Measurements from ENCODE around the gene SYCN.

Gene SYCN

GRCh38 chr19:39171479-39172465, 32.3 kb downstream of the SYCN start:
- DNase-seq (ENCODE audit: low spot score) = no peak

GRCh38 chr19:39170386-39171231, 33.5 kb downstream of the SYCN start:
- DNase-seq (ENCODE audit: low spot score) = no peak

- DNase-seq (ENCODE audit: low spot score) = no peak
Observed at GRCh38 chr19:39169143-39169810, 34.8 kb downstream of the SYCN start.

- no peak for DNase-seq (ENCODE audit: low spot score)
Observed at GRCh38 chr19:39168258-39169142, 35.6 kb downstream of the SYCN start.

GRCh38 chr19:39167461-39168257, 36.4 kb downstream of the SYCN start:
- DNase-seq (ENCODE audit: low spot score) = no peak

- no peak for DNase-seq (ENCODE audit: low spot score)
Observed at GRCh38 chr19:39166571-39167391, 37.3 kb downstream of the SYCN start.

GRCh38 chr19:39165857-39166256, 38.2 kb downstream of the SYCN start:
- no peak for DNase-seq (ENCODE audit: low spot score)

- no peak for DNase-seq (ENCODE audit: low spot score)
Observed at GRCh38 chr19:39164289-39164688, 39.8 kb downstream of the SYCN start.

GRCh38 chr19:39163621-39164020, 40.4 kb downstream of the SYCN start:
- no peak for DNase-seq (ENCODE audit: low spot score)

- no peak for DNase-seq (ENCODE audit: low spot score)
Observed at GRCh38 chr19:39162441-39163043, 41.5 kb downstream of the SYCN start.

- DNase-seq (ENCODE audit: low spot score) = no peak
Observed at GRCh38 chr19:39160889-39161672, 43.0 kb downstream of the SYCN start.

- DNase-seq (ENCODE audit: low spot score) = no peak
Observed at GRCh38 chr19:39160523-39160861, 43.6 kb downstream of the SYCN start.

GRCh38 chr19:39158646-39159260, 45.3 kb downstream of the SYCN start:
- no peak for DNase-seq (ENCODE audit: low spot score)

GRCh38 chr19:39157997-39158389, 46.1 kb downstream of the SYCN start:
- no peak for DNase-seq (ENCODE audit: low spot score)

- DNase-seq (ENCODE audit: low spot score) = no peak
Observed at GRCh38 chr19:39157275-39157996, 46.6 kb downstream of the SYCN start.

GRCh38 chr19:39156326-39157230, 47.5 kb downstream of the SYCN start:
- no peak for DNase-seq (ENCODE audit: low spot score)

Measured in CD4-positive, alpha-beta T cell treated with Interleukin-6 at 100 ng/mL for 8 hours (primary cell).